ENCODE measurements around the gene EXOC4. TPM values are rescaled to one million over a fixed set of nuclear protein-coding genes. Genes with fewer than 3 reads are reported as not detected.
A peak's percentile ranks its signal among the peaks of the same experiment; 100 is the strongest.

EXOC4 gene
- total and polyA plus RNA-seq, 2 of the 13 experiments (the other 11 are each of a cell fraction or from before 2014, with no cell fraction given) = 22.5 to 39.0 TPM

DNA sequence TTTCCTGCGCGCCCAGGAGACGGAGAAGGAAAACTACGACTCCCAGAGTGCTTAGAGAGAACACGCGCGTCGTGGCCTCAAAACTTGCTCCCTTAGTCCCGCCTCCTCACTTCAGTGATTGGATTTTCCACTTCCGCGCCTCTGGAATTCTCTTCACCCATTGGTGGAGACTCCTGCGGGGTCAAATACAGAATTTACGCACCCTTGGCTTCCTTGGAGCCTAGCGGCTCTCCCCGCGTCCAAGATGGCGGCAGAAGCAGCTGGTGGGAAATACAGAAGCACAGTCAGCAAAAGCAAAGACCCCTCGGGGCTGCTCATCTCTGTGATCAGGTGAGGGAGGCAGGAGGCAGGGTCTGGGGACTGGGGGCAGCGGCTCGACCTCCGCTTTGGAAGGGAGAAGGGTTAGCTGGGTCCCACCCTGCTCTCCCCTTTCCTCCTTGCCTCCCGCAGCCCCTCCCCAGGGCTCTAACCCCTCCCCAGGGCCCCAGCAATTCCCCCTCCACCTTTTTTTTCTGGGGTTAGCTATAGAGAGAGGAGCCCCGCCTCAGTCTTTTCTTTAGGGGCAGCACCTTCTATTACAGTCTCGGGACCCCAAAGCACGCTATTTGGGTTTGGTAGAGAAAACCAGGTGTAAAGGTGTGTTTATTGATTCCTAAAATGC, at the start of gene EXOC4 (continued):
- TF ChIP-seq, protein P1, sequence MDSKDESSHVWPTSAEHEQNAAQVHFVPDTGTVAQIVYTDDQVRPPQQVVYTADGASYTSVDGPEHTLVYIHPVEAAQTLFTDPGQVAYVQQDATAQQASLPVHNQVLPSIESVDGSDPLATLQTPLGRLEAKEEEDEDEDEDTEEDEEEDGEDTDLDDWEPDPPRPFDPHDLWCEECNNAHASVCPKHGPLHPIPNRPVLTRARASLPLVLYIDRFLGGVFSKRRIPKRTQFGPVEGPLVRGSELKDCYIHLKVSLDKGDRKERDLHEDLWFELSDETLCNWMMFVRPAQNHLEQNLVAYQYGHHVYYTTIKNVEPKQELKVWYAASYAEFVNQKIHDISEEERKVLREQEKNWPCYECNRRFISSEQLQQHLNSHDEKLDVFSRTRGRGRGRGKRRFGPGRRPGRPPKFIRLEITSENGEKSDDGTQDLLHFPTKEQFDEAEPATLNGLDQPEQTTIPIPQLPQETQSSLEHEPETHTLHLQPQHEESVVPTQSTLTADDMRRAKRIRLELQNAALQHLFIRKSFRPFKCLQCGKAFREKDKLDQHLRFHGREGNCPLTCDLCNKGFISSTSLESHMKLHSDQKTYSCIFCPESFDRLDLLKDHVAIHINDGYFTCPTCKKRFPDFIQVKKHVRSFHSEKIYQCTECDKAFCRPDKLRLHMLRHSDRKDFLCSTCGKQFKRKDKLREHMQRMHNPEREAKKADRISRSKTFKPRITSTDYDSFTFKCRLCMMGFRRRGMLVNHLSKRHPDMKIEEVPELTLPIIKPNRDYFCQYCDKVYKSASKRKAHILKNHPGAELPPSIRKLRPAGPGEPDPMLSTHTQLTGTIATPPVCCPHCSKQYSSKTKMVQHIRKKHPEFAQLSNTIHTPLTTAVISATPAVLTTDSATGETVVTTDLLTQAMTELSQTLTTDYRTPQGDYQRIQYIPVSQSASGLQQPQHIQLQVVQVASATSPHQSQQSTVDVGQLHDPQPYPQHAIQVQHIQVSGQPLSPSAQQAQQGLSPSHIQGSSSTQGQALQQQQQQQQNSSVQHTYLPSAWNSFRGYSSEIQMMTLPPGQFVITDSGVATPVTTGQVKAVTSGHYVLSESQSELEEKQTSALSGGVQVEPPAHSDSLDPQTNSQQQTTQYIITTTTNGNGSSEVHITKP (CRISPR knock-in tag; IDR thresholded peaks at IDR 0.05; ENCODE audit: low read depth) = no peak
- TF ChIP-seq SETDB1 (CRISPR knock-in tag; IDR thresholded peaks at IDR 0.05; ENCODE audit: borderline replicate concordance) = no peak
- TF ChIP-seq ZBTB10 (CRISPR knock-in tag; IDR thresholded peaks at IDR 0.05; ENCODE audit: borderline replicate concordance) = no peak
- TF ChIP-seq, protein P2, sequence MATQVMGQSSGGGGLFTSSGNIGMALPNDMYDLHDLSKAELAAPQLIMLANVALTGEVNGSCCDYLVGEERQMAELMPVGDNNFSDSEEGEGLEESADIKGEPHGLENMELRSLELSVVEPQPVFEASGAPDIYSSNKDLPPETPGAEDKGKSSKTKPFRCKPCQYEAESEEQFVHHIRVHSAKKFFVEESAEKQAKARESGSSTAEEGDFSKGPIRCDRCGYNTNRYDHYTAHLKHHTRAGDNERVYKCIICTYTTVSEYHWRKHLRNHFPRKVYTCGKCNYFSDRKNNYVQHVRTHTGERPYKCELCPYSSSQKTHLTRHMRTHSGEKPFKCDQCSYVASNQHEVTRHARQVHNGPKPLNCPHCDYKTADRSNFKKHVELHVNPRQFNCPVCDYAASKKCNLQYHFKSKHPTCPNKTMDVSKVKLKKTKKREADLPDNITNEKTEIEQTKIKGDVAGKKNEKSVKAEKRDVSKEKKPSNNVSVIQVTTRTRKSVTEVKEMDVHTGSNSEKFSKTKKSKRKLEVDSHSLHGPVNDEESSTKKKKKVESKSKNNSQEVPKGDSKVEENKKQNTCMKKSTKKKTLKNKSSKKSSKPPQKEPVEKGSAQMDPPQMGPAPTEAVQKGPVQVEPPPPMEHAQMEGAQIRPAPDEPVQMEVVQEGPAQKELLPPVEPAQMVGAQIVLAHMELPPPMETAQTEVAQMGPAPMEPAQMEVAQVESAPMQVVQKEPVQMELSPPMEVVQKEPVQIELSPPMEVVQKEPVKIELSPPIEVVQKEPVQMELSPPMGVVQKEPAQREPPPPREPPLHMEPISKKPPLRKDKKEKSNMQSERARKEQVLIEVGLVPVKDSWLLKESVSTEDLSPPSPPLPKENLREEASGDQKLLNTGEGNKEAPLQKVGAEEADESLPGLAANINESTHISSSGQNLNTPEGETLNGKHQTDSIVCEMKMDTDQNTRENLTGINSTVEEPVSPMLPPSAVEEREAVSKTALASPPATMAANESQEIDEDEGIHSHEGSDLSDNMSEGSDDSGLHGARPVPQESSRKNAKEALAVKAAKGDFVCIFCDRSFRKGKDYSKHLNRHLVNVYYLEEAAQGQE (IDR thresholded peaks at IDR 0.05; ENCODE audit: borderline replicate concordance in 1 of 2, low read depth in 1 of 2, low read length in 2 of 2) = no peak
- no peak for TF ChIP-seq HIVEP1 (CRISPR knock-in tag; IDR thresholded peaks at IDR 0.05)
- no peak for TF ChIP-seq FOXK2 (IDR thresholded peaks at IDR 0.05)
- TF ChIP-seq NR2C2 (CRISPR knock-in tag; IDR thresholded peaks at IDR 0.05; ENCODE audit: borderline replicate concordance) = peak; percentile 98
- TF ChIP-seq, protein P3, sequence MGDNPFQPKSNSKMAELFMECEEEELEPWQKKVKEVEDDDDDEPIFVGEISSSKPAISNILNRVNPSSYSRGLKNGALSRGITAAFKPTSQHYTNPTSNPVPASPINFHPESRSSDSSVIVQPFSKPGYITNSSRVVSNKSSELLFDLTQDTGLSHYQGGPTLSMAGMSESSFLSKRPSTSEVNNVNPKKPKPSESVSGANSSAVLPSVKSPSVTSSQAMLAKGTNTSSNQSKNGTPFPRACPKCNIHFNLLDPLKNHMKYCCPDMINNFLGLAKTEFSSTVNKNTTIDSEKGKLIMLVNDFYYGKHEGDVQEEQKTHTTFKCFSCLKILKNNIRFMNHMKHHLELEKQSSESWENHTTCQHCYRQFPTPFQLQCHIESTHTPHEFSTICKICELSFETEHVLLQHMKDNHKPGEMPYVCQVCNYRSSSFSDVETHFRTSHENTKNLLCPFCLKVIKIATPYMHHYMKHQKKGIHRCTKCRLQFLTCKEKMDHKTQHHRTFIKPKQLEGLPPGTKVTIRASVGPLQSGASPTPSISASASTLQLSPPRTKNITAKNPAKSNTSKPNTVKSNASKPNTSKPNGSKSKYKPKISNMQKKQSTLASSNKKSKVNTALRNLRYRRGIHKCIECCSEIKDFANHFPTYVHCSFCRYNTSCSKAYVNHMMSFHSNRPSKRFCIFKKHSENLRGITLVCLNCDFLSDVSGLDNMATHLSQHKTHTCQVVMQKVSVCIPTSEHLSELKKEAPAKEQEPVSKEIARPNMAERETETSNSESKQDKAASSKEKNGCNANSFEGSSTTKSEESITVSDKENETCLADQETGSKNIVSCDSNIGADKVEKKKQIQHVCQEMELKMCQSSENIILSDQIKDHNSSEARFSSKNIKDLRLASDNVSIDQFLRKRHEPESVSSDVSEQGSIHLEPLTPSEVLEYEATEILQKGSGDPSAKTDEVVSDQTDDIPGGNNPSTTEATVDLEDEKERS (CRISPR knock-in tag; IDR thresholded peaks at IDR 0.05) = no peak
- TF ChIP-seq KLF9 (CRISPR knock-in tag; IDR thresholded peaks at IDR 0.05; ENCODE audit: low read depth) = no peak
- no peak for TF ChIP-seq KDM4B (CRISPR knock-in tag; IDR thresholded peaks at IDR 0.05)
- TF ChIP-seq KMT2B (CRISPR knock-in tag; IDR thresholded peaks at IDR 0.05) = peak; percentile 70; the same call in 1 of the 2 replicates
- TF ChIP-seq, protein P4, sequence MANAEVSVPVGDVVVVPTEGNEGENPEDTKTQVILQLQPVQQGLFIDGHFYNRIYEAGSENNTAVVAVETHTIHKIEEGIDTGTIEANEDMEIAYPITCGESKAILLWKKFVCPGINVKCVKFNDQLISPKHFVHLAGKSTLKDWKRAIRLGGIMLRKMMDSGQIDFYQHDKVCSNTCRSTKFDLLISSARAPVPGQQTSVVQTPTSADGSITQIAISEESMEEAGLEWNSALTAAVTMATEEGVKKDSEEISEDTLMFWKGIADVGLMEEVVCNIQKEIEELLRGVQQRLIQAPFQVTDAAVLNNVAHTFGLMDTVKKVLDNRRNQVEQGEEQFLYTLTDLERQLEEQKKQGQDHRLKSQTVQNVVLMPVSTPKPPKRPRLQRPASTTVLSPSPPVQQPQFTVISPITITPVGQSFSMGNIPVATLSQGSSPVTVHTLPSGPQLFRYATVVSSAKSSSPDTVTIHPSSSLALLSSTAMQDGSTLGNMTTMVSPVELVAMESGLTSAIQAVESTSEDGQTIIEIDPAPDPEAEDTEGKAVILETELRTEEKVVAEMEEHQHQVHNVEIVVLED (CRISPR knock-in tag; IDR thresholded peaks at IDR 0.05; ENCODE audit: borderline replicate concordance) = peak; percentile 95
- TF ChIP-seq SSRP1 (CRISPR knock-in tag; IDR thresholded peaks at IDR 0.05) = no peak
- TF ChIP-seq ZFAT (CRISPR knock-in tag; conservative IDR thresholded peaks at IDR 0.05) = no peak

Measured in HepG2 (cell line).